Spleen (tissue), 11 donors: ENCODE results near the gene SRSF8. TPM values are rescaled to one million over a fixed set of nuclear protein-coding genes. Genes with fewer than 3 reads are reported as not detected.

ENCODE experiments used
- DNase-seq: peaks from one replicate; pipeline ENCODE4 v3.0.0-alpha.2; 2020
- H3K27ac ChIP-seq, 8 donors: fragments of 200-600 bp; sonication (generic) in 7 of 8; 1 replicate in 4 of 8; 2 replicates in 4 of 8; pipeline versions ENCODE4 v1.5.0 to v1.8.0; 2016 to 2021; ENCODE audit warnings: inconsistent platforms in 4 of 8, mild to moderate bottlenecking in 4 of 8, moderate library complexity in 1 of 8
- H3K27me3 ChIP-seq, 7 donors: fragments of 200-600 bp; sonication (generic) in 6 of 7; replicated peaks in 1 of 7; 1 replicate in 4 of 7; 2 replicates in 3 of 7; pipeline versions ENCODE4 v1.5.0 to v1.8.0; 2016 to 2021; ENCODE audit warnings: inconsistent platforms in 3 of 7, mild to moderate bottlenecking in 1 of 7
- H3K36me3 ChIP-seq, 6 donors: fragments of 200-600 bp; sonication (generic) in 5 of 6; 1 replicate in 4 of 6; 2 replicates in 2 of 6; pipeline versions ENCODE4 v1.5.0 to v1.8.0; 2016 to 2021; ENCODE audit warnings: inconsistent platforms in 2 of 6
- H3K4me1 ChIP-seq, 6 donors: fragments of 200-600 bp; sonication (generic) in 5 of 6; 1 replicate in 3 of 6; 2 replicates in 3 of 6; pipeline versions ENCODE4 v1.5.0 to v1.8.0; 2016 to 2021; ENCODE audit warnings: inconsistent platforms in 3 of 6
- H3K4me3 ChIP-seq, 8 donors: fragments of 200-600 bp; sonication (generic) in 7 of 8; 1 replicate in 4 of 8; 2 replicates in 4 of 8; pipeline versions ENCODE4 v1.5.0 to v1.8.0; 2016 to 2021; ENCODE audit warnings: inconsistent platforms in 4 of 8, mild to moderate bottlenecking in 4 of 8, moderate library complexity in 2 of 8
- H3K9me3 ChIP-seq, 8 donors: fragments of 200-600 bp; sonication (generic) in 7 of 8; 1 replicate in 4 of 8; 2 replicates in 4 of 8; pipeline versions ENCODE4 v1.5.0 to v1.8.0; 2016 to 2021; ENCODE audit warnings: inconsistent platforms in 4 of 8
- CTCF ChIP-seq, 11 experiments: fragments of 200-600 bp in 7 of 11; fragments of 450-650 bp in 4 of 11; sonication (generic) in 4 of 11; IDR thresholded peaks in 8 of 11; conservative IDR thresholded peaks in 3 of 11; 1 replicate in 7 of 11; 2 replicates in 4 of 11; pipeline versions ENCODE4 v1.4.0 to v1.8.0; 2016 to 2021; ENCODE audit warnings: antibody characterized with exemption in 11 of 11, inconsistent platforms in 4 of 11, mild to moderate bottlenecking in 1 of 11
- POLR2A ChIP-seq, 3 donors: fragments of 450-650 bp; IDR thresholded peaks; one replicate each; pipeline ENCODE4 v1.5.1; 2017; ENCODE audit warnings: antibody characterized with exemption in 3 of 3, mild to moderate bottlenecking in 1 of 3
- POLR2AphosphoS5 ChIP-seq, 3 donors: sonication (generic); formaldehyde crosslinking; IDR thresholded peaks; one replicate each; pipeline ENCODE4 v1.5.1; 2017; ENCODE audit warnings: antibody characterized with exemption in 3 of 3
- WGBS, 5 donors: extraction: QIAGEN DNeasy Blood & Tissue Kit in 3 of 5; methylation state at CpG; one replicate each; pipeline versions ENCODE4 v1.1.5 to v1.1.7; 2013 to 2018; 5-methylcytosine and 5-hydroxymethylcytosine counted together
- intact Hi-C: fragments of 100-400 bp; cut with DNase I; formaldehyde crosslinking; loops from one replicate; pipeline ENCODE4 v1.15.0; 2023; ENCODE audit warnings: low total_unique reads
- polyA plus RNA-seq, 3 donors: library from polyadenylated mRNA; stranded (reverse); fragments of 200-250 nt; gene quantifications; one replicate each; pipeline ENCODE4 v1.2.1, GENCODE V29; 2013
- total RNA-seq, 7 donors: library from RNA; depleted of rRNA in 3 of 7; stranded (reverse); fragments of >200 nt in 3 of 7; fragmentation: NEBNext Ultra II Directional in 4 of 7; extraction: Animal tissue kit (Norgen Biotek cat#: 25700) in 4 of 7; gene quantifications; one replicate each; pipeline versions ENCODE4 v1.1.0 to v1.2.1, GENCODE V29; 2016 to 2021
- donor health status: healthy with polysubstance abuse.
- donor health status: DM: no; HTN: no; CAD: no; lungs with moderate emphysema.
- donor health status: DM: no; HTN: no; CAD: no.
- donor health status: Bipolar disorder and iron deficiency.
- donor health status: healthy.
- donor health status: DM: no; HTN: no; CAD: no.
- donor health status: DM: yes; HTN: yes; CAD: no.

The SRSF8 gene
- total and polyA plus RNA-seq, 10 donors, result 38.1 to 63.9 (median 59.3) TPM

- 0 to 2% (median 2%) methylated on average over 5 of the region's 5 CpGs for WGBS, 5 donors
- peak; percentile 87 for DNase-seq
- Histone ChIP-seq H3K27me3 (no peaks in the 10 kb centered on the region), H3K9me3 (no peaks in the 10 kb centered on the region), H3K36me3 (peaks cover 0 to 5% (median 0%) of the 10 kb centered on the region in 6 donors), H3K4me1 (peaks cover 14 to 52% (median 36%) of the 10 kb centered on the region in 6 donors), H3K27ac (peak overlapping the region; percentile 97 to 99 (median 98)), H3K4me3 (peak overlapping the region; percentile 63 to 84 (median 70))
- intact Hi-C loops, result loop anchor here (10.0 kb wide), 1 partner anchor 94 kb away; the partner anchor contains the start of genes CWC15 and KDM4D
- TF ChIP-seq POLR2A (IDR thresholded peaks at IDR 0.05), result peak; percentile 19 to 93 (median 59)
- no peak for TF ChIP-seq CTCF (IDR thresholded peaks at IDR 0.05 in 8 of 11, conservative IDR thresholded peaks at IDR 0.05 in 3 of 11)
- TF ChIP-seq POLR2AphosphoS5 (IDR thresholded peaks at IDR 0.05), result peak in 2 of 3 donors; percentile 58 to 97
Observed at GRCh38 chr11:95068549-95068948, 1.8 kb downstream of the SRSF8 start.

- intact Hi-C loops, result loop anchor here (10.0 kb wide), 1 partner anchor 694 kb away; no protein-coding TSS in a partner anchor
- 90 to 98% (median 95%) methylated on average over 1 of the region's 1 CpG for WGBS, 5 donors
- no peak for DNase-seq
Observed at GRCh38 chr11:95070471-95070870, 3.8 kb downstream of the SRSF8 start.

GRCh38 chr11:95072948-95073347, 6.2 kb downstream of the SRSF8 start:
- H3K9me3 ChIP-seq, result no peaks in the 10 kb centered on the region
- no peaks in the 10 kb centered on the region for H3K27me3 ChIP-seq
- DNase-seq, result no peak
- intact Hi-C loops, result loop anchor here (10.0 kb wide), 1 partner anchor 692 kb away; no protein-coding TSS in a partner anchor
- H3K36me3 ChIP-seq, result peaks cover 0 to 5% (median 0%) of the 10 kb centered on the region in 6 donors
- no peak overlapping the region for H3K4me3 ChIP-seq
- H3K4me1 ChIP-seq, result peaks cover 15 to 75% (median 50%) of the 10 kb centered on the region in 6 donors
- no peak for TF ChIP-seq POLR2AphosphoS5 (IDR thresholded peaks at IDR 0.05)
- TF ChIP-seq POLR2A (IDR thresholded peaks at IDR 0.05), result no peak
- no peak for TF ChIP-seq CTCF (IDR thresholded peaks at IDR 0.05 in 8 of 11, conservative IDR thresholded peaks at IDR 0.05 in 3 of 11)
- no peak overlapping the region for H3K27ac ChIP-seq

More at GRCh38 chr11:95070471-95070870, 3.8 kb downstream of the SRSF8 start:
- Histone ChIP-seq H3K4me3 (no peak overlapping the region), H3K27me3 (no peaks in the 10 kb centered on the region), H3K27ac (peak overlapping the region in 1 of 8 donors; percentile 3), H3K36me3 (peaks cover 0 to 5% (median 0%) of the 10 kb centered on the region in 6 donors), H3K4me1 (peaks cover 14 to 71% (median 48%) of the 10 kb centered on the region in 6 donors), H3K9me3 (no peaks in the 10 kb centered on the region)
- no peak for TF ChIP-seq POLR2A (IDR thresholded peaks at IDR 0.05)
- TF ChIP-seq POLR2AphosphoS5 (IDR thresholded peaks at IDR 0.05), result no peak
- TF ChIP-seq CTCF (IDR thresholded peaks at IDR 0.05 in 8 of 11, conservative IDR thresholded peaks at IDR 0.05 in 3 of 11), result no peak

- peak in 2 of 3 donors; percentile 64 to 80 for TF ChIP-seq POLR2AphosphoS5 (IDR thresholded peaks at IDR 0.05)
- no peak for TF ChIP-seq CTCF (IDR thresholded peaks at IDR 0.05 in 8 of 11, conservative IDR thresholded peaks at IDR 0.05 in 3 of 11)
- no peak for TF ChIP-seq POLR2A (IDR thresholded peaks at IDR 0.05)
- Histone ChIP-seq H3K27me3 (no peaks in the 10 kb centered on the region), H3K27ac (peak overlapping the region; percentile 11 to 81 (median 70)), H3K4me3 (no peak overlapping the region), H3K36me3 (peaks cover 0 to 5% (median 0%) of the 10 kb centered on the region in 6 donors), H3K4me1 (peaks cover 4 to 55% (median 34%) of the 10 kb centered on the region in 6 donors), H3K9me3 (no peaks in the 10 kb centered on the region)
- peak; percentile 81 for DNase-seq
- intact Hi-C loops, result loop anchor here (5.0 to 10.0 kb wide), 2 partner anchors 72 to 690 kb away; no protein-coding TSS in a partner anchor
- WGBS, 5 donors, result 40 to 58% (median 46%) methylated on average over 8 of the region's 8 CpGs
Observed at GRCh38 chr11:95074792-95075563, 8.3 kb downstream of the SRSF8 start.
